SJSA1 (cell line): ENCODE measurements around the gene FBXO44. TPM values are rescaled to one million over a fixed set of nuclear protein-coding genes. Genes with fewer than 3 reads are reported as not detected.

ENCODE experiments used
- DNase-seq, 2 experiments: peaks; one replicate each; pipeline ENCODE4 v3.0.0-alpha.2; 2015 to 2020; ENCODE audit warnings: low spot score in 2 of 2, low read depth in 1 of 2
- H3K27ac ChIP-seq: fragments of 250-450 bp; sonication (Bioruptor Pico); 2 replicates; pipeline ENCODE4 v1.5.1; 2020; ENCODE audit warnings: mild to moderate bottlenecking, moderate library complexity
- H3K27me3 ChIP-seq: fragments of 250-450 bp; sonication (Bioruptor Pico); replicated peaks from 2 replicates; pipeline ENCODE4 v1.5.1; 2020; ENCODE audit warnings: mild to moderate bottlenecking, moderate library complexity
- H3K36me3 ChIP-seq: fragments of 250-450 bp; sonication (Bioruptor Pico); 2 replicates; pipeline ENCODE4 v1.5.1; 2020; ENCODE audit warnings: mild to moderate bottlenecking
- H3K4me1 ChIP-seq: fragments of 250-450 bp; sonication (Bioruptor Pico); replicated peaks from 2 replicates; pipeline ENCODE4 v1.6.1; 2021; ENCODE audit warnings: mild to moderate bottlenecking
- H3K4me3 ChIP-seq: fragments of 250-450 bp; sonication (Bioruptor Pico); 2 replicates; pipeline ENCODE4 v1.5.1; 2020; ENCODE audit warnings: mild to moderate bottlenecking
- H3K9me3 ChIP-seq: fragments of 250-450 bp; sonication (Bioruptor Pico); replicated peaks from 2 replicates; pipeline ENCODE4 v1.5.1; 2020; ENCODE audit warnings: mild to moderate bottlenecking
- total RNA-seq: library from RNA; depleted of rRNA; stranded (reverse); fragments of >200 nt; shearing (Covaris generic); gene quantifications from 2 replicates; pipeline ENCODE4 v1.2.3, GENCODE V29; 2014; rRNA removed

Gene FBXO44
- total RNA-seq, 1 experiment from 2014 or later, result 3.2 TPM

DNA sequence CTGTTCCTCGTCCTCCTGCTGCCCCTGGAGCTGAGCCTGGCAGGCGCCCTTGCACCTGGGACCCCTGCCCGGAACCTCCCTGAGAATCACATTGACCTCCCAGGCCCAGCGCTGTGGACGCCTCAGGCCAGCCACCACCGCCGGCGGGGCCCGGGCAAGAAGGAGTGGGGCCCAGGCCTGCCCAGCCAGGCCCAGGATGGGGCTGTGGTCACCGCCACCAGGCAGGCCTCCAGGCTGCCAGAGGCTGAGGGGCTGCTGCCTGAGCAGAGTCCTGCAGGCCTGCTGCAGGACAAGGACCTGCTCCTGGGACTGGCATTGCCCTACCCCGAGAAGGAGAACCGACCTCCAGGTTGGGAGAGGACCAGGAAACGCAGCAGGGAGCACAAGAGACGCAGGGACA is 51.6 kb downstream of the FBXO44 start:
- Histone ChIP-seq H3K36me3 (no peaks in the 10 kb centered on the region), H3K27me3 (peaks cover 22% of the 10 kb centered on the region)
- DNase-seq, result no peak

DNA sequence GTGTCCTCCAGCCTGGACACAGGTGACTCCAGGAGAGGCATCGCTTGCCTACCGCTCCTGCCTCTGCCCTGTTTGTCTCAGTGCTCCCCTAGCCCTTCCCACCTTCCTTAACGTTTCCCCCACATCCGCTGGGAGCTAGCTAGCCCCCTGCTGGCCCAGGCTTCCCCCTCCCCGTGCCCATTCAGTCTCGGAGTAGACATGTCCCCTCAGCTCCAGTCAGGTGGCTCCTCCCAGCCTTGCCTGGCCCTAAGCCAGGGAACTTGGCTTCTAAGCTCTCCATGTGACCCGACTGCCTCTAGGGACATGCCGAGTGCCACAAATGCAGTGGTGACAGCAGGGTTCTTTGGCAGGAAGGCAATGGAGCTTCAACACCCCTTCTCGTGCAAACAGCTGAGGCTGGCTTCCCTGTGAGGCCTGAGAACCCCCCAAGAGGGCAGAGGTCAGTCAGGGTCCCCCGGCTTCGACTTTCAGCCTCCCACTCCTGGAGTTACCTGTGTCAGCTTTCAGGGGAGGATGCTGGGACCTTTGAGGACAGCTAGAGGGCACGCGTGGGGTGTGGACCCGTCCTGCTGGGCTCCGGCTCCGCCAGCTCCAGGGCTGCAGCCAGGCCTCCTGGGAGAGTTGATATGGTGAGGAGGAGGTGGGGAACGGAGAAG is 53.1 kb downstream of the FBXO44 start:
- H3K9me3 ChIP-seq, result no peaks in the 10 kb centered on the region

More for the DNA sequence above, 51.6 kb downstream of the FBXO44 start:
- no peaks in the 10 kb centered on the region; the same call in 1 of the 2 replicates for H3K9me3 ChIP-seq
- no peaks in the 10 kb centered on the region for H3K4me1 ChIP-seq
- H3K4me3 ChIP-seq, result no peak overlapping the region
- H3K27ac ChIP-seq, result no peak overlapping the region

DNA sequence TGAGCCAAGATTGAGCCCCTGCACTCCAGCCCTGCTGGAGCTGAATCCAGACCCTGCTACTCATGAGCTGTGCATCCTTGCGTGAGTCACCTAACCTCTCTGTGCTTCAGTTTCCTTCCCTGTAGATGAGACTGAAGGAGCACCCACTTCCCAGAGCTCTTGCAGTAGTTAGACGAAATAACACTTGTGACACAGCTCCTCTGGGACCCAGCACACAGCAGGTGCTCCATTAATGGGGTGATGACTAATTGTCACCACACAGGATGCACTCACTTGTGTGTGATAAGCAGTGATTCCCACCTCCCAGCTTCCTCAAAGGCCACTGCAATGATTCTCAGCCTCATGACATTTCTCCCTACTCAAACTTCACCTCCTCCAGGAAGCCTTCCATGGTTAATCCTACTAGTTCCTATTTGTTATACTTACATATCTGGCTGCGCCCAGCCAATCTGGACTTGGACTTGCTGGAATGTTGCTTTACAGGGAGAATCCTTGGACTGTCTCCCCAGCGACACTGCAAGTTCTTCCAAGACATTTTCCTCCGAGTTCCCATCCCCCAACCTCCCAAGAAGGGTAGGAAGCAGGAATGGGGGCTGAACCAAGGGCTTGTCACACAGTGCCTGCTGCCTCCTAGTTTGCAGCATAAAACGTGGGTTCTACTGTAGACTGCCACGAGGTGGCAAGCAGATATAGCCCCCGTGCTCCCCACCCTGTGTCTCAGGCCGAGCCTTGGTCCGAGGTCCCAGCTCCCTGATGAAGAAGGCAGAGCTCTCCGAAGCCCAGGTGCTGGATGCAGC is 54.1 kb downstream of the FBXO44 start:
- Histone ChIP-seq H3K4me1 (no peaks in the 10 kb centered on the region), H3K27me3 (peaks cover 19% of the 10 kb centered on the region; the same call in 1 of the 2 replicates), H3K4me3 (no peak overlapping the region), H3K36me3 (no peaks in the 10 kb centered on the region), H3K9me3 (no peaks in the 10 kb centered on the region), H3K27ac (no peak overlapping the region)
- no peak for DNase-seq

More for the DNA sequence above, 53.1 kb downstream of the FBXO44 start:
- no peak overlapping the region for H3K27ac ChIP-seq
- DNase-seq, result no peak
- no peaks in the 10 kb centered on the region for H3K36me3 ChIP-seq
- H3K4me1 ChIP-seq, result no peaks in the 10 kb centered on the region
- H3K4me3 ChIP-seq, result no peak overlapping the region
- peaks cover 22% of the 10 kb centered on the region; the same call in 1 of the 2 replicates for H3K27me3 ChIP-seq

DNA sequence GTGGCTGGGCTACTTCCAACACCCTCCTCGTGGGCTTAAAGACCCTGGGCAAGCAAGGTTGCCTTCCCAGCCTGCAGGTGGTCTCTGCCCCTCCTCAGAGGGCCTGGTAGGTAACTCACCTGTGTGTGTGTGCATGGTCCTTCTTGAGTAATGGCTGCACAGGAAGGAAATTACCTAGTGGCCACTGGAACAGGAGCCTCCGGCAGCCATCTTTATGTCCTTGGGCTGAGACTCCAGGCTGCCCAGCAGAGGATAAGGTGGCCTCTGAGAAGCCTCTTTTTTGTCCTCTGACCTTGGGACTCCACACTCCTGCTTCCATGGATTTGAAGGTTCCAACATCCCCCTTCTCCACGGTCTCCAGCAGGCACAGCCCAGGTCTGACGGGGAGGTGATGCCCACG is 56.8 kb downstream of the FBXO44 start:
- no peaks in the 10 kb centered on the region for H3K36me3 ChIP-seq
- peaks cover 20% of the 10 kb centered on the region for H3K27me3 ChIP-seq
- no peak overlapping the region for H3K4me3 ChIP-seq
- H3K27ac ChIP-seq, result no peak overlapping the region
- no peaks in the 10 kb centered on the region for H3K4me1 ChIP-seq
- H3K9me3 ChIP-seq, result no peaks in the 10 kb centered on the region
- no peak for DNase-seq

DNA sequence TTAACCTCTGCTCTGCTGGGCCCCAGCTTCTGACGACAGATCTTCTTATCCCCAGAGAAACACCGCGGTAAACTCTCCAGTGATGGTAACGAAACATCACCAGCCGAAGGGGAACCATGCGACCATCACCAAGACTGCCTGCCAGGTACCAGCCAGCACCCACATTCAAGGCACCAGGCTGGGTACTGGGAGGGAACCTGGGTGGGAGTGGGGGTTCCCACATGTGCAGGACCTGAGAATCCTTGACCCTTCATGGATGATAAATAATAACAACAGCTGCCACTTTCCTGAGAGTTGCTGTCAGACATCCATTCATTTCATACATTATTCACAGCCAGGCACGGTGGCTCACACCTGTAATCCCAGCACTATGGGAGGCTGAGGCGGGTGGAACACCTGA is 57.6 kb downstream of the FBXO44 start:
- Histone ChIP-seq H3K4me3 (no peak overlapping the region), H3K36me3 (no peaks in the 10 kb centered on the region), H3K9me3 (no peaks in the 10 kb centered on the region), H3K27ac (no peak overlapping the region), H3K27me3 (peaks cover 20% of the 10 kb centered on the region), H3K4me1 (no peaks in the 10 kb centered on the region)
- DNase-seq, result no peak

Other genes starting within 250 kb of the FBXO44 start
- not detected in 2 replicates for gene DISP3, start 175.7 kb upstream of the FBXO44 start, total RNA-seq
- gene FBXO2, start 448 bp upstream of the FBXO44 start, total RNA-seq, result not detected in 2 replicates
- gene FBXO6, start 9.3 kb downstream of the FBXO44 start, total RNA-seq, result 0.25 and 2.9 TPM in 2 replicates
- gene MAD2L2, start 26.3 kb downstream of the FBXO44 start, total RNA-seq, result 118 and 132 TPM in 2 replicates
- not detected in 2 replicates for gene DRAXIN, start 36.8 kb downstream of the FBXO44 start, total RNA-seq
- 22.5 and 22.6 TPM in 2 replicates for gene AGTRAP, start 81.3 kb downstream of the FBXO44 start, total RNA-seq
- gene C1orf167, start 107.3 kb downstream of the FBXO44 start, total RNA-seq, result not detected in 2 replicates
- 6.3 and 10.4 TPM in 2 replicates for gene MTHFR, start 151.1 kb downstream of the FBXO44 start, total RNA-seq
- gene CLCN6, start 151.3 kb downstream of the FBXO44 start, total RNA-seq, result 3.4 and 5.1 TPM in 2 replicates
- gene NPPA, start 192.9 kb downstream of the FBXO44 start, total RNA-seq, result not detected in 2 replicates
- 112 and 320 TPM in 2 replicates for gene NPPB, start 204.1 kb downstream of the FBXO44 start, total RNA-seq